ENCODE measurements around the gene DERL3. TPM values are rescaled to one million over a fixed set of nuclear protein-coding genes. Genes with fewer than 3 reads are reported as not detected.

Gene DERL3
- total RNA-seq, 4 donors from 2014 or later = 1.7 TPM; not detected in 3

GRCh38 chr22:23816156-23816976, 22.4 kb downstream of the DERL3 start:
- H3K9me3 ChIP-seq = no peaks in the 10 kb centered on the region
- H3K4me1 ChIP-seq = no peaks in the 10 kb centered on the region
- H3K4me3 ChIP-seq = no peak overlapping the region
- peaks cover 0 to 90% of the 10 kb centered on the region in 2 donors for H3K36me3 ChIP-seq
- TF ChIP-seq POLR2A (IDR thresholded peaks at IDR 0.05) = no peak
- no peak for TF ChIP-seq CTCF (IDR thresholded peaks at IDR 0.05)
- TF ChIP-seq POLR2AphosphoS5 (IDR thresholded peaks at IDR 0.05) = no peak
- no peak for TF ChIP-seq EP300 (IDR thresholded peaks at IDR 0.05)
- ATAC-seq = no peak
- no peaks in the 10 kb centered on the region for H3K27me3 ChIP-seq
- H3K27ac ChIP-seq = no peak overlapping the region
- 90% methylated on average over 8 to 10 of the region's 18 CpGs for WGBS, 2 donors (ENCODE audit: low coverage in 1 of 2)

GRCh38 chr22:23815541-23816155, 23.2 kb downstream of the DERL3 start:
- Histone ChIP-seq H3K27me3 (no peaks in the 10 kb centered on the region), H3K36me3 (peaks cover 0 to 90% of the 10 kb centered on the region in 2 donors), H3K9me3 (no peaks in the 10 kb centered on the region), H3K4me3 (no peak overlapping the region), H3K27ac (no peak overlapping the region), H3K4me1 (no peaks in the 10 kb centered on the region)
- WGBS, 2 donors (ENCODE audit: low coverage in 1 of 2) = 64 to 70% methylated on average over 7 to 10 of the region's 10 CpGs
- TF ChIP-seq CTCF (IDR thresholded peaks at IDR 0.05) (no peak), EP300 (IDR thresholded peaks at IDR 0.05) (no peak), POLR2A (IDR thresholded peaks at IDR 0.05) (no peak), POLR2AphosphoS5 (IDR thresholded peaks at IDR 0.05) (no peak)
- ATAC-seq = no peak

- Histone ChIP-seq H3K36me3 (peaks cover 0 to 89% of the 10 kb centered on the region in 2 donors), H3K9me3 (no peaks in the 10 kb centered on the region), H3K4me3 (no peak overlapping the region), H3K27me3 (no peaks in the 10 kb centered on the region), H3K4me1 (no peaks in the 10 kb centered on the region), H3K27ac (no peak overlapping the region)
- 96 to 100% methylated on average over 4 of the region's 4 CpGs for WGBS, 2 donors (ENCODE audit: low coverage in 1 of 2)
- no peak for TF ChIP-seq POLR2A (IDR thresholded peaks at IDR 0.05)
- no peak for TF ChIP-seq EP300 (IDR thresholded peaks at IDR 0.05)
- TF ChIP-seq CTCF (IDR thresholded peaks at IDR 0.05) = no peak
- no peak for TF ChIP-seq POLR2AphosphoS5 (IDR thresholded peaks at IDR 0.05)
- ATAC-seq = no peak
These were observed 26.4 kb downstream of the DERL3 start for GRCh38 chr22:23812378-23812777.

- no peaks in the 10 kb centered on the region for H3K27me3 ChIP-seq
- no peak overlapping the region for H3K27ac ChIP-seq
- H3K9me3 ChIP-seq = no peaks in the 10 kb centered on the region
- WGBS, 2 donors (ENCODE audit: low coverage in 1 of 2) = no CpG with 5 or more reads among the region's 1 CpG
- peaks cover 0 to 99% of the 10 kb centered on the region in 2 donors for H3K36me3 ChIP-seq
- TF ChIP-seq CTCF (IDR thresholded peaks at IDR 0.05) (no peak), POLR2A (IDR thresholded peaks at IDR 0.05) (no peak), EP300 (IDR thresholded peaks at IDR 0.05) (no peak), POLR2AphosphoS5 (IDR thresholded peaks at IDR 0.05) (no peak)
- ATAC-seq = no peak
- no peak overlapping the region for H3K4me3 ChIP-seq
- H3K4me1 ChIP-seq = no peaks in the 10 kb centered on the region
These were observed 32.0 kb downstream of the DERL3 start for GRCh38 chr22:23806837-23807236.

Measured in gastroesophageal sphincter (tissue), 4 donors.